NCI-H1417 (cell line): ENCODE results near the gene CERS3.

Source experiments
- DNase-seq, 3 experiments: peaks; one replicate each; lab custom pipeline; 2025; lab: John Stamatoyannopoulos, UW

Gene CERS3

DNA sequence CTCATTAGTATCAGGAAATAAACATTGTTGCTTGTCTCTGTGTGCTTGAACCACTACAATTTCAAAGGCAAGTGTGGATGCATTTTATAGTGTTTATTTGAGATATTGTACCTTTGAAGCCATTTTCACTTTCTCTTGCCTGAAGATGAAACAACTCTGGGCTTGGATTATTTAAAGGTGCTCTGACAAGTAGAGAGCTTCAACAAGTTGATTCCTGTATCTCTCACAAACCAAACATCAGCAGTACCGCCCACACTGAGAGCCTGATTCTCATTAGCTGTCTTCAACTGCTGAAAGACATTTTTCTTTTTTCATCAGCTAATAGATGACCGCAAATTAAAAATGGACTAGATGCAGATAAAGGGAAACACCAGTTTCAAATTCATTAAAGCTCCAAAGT is 806 bp upstream of the CERS3 start:
- no peak for DNase-seq

GRCh38 chr15:100526027-100526481 is 2.7 kb downstream of the CERS3 start:
- no peak for DNase-seq

GRCh38 chr15:100525436-100525835 is 3.3 kb downstream of the CERS3 start:
- DNase-seq, result no peak

DNA sequence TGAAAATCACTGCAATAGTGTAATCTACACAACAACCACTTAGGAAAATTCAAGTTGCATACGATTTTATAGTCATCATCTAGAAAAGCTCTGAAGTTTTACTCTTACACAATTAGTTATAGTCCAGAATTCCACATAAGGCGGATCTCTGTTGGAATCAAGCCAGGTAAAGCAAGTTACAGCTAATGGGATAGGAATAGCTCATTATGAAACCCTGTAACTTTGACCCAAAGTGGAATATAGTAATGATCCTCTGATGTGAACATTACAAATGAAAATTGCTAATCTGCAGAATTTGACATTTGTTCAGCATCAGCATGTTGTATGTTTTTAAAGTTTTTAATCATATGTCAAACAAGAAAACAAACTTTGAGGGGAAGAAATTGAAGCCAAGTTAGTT is 4.4 kb downstream of the CERS3 start:
- no peak for DNase-seq

DNA sequence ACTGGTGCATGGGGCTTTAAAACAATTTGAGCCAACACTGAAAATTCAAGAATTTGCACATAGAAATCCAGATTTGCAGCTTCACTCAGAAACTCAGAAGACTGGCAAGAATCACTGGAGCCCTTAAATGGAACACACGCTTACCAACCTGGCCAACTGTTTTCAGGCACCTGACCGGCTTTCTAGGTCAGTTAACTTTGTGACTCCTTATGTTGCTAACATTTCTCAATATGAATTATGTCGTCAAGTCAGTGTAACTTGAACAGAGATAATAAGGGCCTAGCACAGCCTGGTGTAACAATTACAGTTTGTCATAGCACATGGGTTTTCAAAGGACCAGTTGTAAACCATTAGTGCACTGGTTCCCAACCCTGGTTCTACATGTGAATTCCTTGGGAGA is 6.8 kb downstream of the CERS3 start:
- DNase-seq, result no peak

DNA sequence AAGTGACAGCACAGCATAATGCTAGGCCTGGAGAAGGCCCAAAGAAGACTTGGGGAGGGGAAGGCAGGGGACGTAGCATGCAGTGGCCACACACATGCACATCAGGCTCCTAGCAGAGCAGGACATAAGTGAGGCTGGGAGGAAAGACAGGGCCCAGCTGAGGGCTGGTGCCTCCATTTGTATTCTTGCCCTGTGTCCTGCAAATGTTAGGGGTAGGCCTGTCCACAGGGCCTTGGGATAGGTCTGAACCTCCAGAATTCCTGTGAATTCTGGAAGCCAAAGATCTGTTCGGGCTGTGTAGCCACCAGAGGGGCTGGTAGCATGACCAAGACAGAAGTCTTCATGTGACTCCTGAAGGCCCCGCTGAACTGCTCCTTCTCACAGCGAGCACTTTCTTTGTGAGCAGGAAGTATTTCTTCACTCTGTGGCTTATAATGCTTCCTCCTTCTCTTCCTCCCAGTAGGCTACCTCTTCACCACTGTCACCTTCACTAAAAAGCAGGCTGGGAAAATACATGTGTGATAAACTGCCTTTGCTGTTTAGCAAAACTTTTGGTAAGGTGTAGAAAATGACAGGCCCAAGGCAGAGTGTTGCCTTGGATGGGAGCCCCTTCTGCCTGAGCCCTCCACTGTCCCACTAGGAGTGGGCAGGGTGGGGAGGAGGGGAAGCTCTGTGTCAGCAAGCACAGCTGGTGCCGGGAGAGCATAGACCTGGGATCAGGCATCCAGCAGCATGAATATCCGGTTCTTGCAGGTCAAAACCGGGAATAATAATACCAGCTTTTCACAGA is 8.4 kb downstream of the CERS3 start:
- no peak for DNase-seq

- DNase-seq, result no peak
Measured at GRCh38 chr15:100517846-100518245, 10.9 kb downstream of the CERS3 start.

DNA sequence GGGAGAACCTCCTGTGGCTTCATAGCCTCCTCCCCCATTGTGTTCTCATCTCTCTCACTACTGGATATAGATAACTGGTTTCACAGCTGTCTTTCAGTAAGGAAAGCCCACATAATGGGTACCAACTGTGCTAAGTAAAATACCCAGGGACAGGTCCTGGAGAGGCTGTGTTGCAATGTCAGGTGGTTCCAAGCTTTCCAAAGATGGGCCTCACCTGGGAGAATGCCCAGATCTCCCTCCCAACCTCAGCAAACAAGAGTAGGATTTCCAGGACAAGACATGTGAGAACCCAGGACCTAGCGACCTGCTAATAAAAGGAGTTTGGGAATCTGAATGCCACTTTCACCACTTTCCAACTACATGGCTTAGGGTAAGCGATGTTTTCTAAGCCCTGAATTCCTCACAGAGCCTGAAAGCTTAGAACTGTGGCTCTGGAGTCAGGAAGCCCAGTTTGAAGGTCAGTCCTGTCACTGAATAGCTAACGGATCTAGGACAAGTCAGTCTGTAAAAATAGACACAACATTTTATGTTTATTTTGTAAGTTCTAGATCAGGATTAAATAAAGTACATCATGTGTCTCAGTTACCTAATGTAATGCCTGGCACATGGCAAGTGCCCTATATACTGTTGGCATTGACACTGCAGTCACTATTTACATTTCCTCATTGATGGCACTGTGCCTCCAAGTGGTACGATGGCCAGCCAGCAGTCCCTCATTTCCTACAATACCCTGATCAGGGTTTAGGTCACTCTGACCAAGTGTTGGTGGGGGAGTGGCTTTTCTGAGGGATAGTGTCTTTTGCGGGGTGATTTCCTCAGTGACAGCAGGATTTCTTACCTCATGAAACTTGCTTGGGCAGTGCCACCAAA is 11.9 kb downstream of the CERS3 start:
- no peak for DNase-seq

DNA sequence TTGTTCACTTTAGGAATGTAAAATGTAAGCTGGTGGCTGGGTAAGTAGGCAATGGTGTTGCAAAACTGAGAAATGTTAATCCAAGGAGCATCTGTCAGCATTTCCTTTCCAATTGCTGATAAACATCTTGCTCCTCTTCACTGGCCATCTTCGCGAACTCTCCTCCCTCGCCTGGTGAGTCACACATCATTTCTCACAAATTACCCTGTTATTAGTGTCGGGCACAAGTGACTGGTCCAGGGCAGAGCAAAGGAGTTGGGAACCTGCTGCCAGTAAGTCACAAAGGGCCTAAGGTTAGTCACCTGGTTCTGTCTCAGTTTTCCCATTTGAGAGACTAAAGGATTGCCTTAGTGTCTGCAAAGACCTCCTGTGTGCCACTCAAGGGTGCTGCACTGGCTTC is 13.0 kb downstream of the CERS3 start:
- DNase-seq, result peak in 1 of 3 experiments; percentile 24

- DNase-seq, result no peak
Measured at GRCh38 chr15:100508641-100509300, 20.0 kb downstream of the CERS3 start.

- DNase-seq, result no peak
Measured at GRCh38 chr15:100502651-100503050, 26.1 kb downstream of the CERS3 start.

- DNase-seq, result no peak
Measured at GRCh38 chr15:100501117-100501516, 27.6 kb downstream of the CERS3 start.

GRCh38 chr15:100500226-100500990 is 28.3 kb downstream of the CERS3 start:
- DNase-seq, result no peak

DNA sequence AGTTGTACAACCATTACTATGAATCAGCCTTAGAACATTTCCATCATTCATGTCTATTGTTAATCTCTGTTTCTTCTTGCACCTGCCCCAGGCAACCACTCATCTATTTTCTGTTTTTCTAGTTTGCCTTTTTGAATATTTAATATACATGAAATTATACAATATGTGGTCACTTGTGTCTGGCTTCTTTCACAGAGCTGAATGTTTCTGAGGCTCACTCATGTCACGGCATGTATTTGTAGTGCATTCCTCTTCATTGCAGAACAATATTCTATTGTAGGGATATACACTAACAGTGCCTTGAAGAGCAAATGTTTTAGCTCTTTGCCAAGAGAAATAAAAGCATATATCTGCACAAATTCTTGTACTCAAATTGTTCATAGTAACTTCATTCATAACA is 32.9 kb downstream of the CERS3 start:
- no peak for DNase-seq

- no peak for DNase-seq
Measured at GRCh38 chr15:100493213-100493612, 35.5 kb downstream of the CERS3 start.

DNA sequence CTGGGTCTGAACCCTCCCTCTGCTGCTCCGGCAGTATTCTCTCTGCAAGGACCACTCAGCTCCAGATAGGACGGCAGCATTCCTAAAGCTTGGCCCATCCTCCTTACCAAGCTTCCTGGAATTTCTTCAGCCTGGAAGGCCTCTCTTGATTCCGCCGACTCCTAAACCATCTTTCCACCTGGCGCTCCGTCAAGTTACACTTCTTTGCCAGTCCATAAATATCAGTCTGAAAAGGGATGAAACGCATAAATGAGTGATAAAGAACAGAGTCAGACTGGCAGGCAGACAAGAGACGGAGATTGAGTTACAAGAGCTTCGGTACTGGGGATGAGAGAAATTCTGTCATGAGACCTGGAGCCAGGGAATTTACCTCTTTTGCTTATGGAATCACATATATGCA is 44.3 kb downstream of the CERS3 start:
- DNase-seq, result no peak

- no peak for DNase-seq
Measured at GRCh38 chr15:100483370-100483769, 45.4 kb downstream of the CERS3 start.

GRCh38 chr15:100476805-100477204 is 51.9 kb downstream of the CERS3 start:
- DNase-seq, result no peak

DNA sequence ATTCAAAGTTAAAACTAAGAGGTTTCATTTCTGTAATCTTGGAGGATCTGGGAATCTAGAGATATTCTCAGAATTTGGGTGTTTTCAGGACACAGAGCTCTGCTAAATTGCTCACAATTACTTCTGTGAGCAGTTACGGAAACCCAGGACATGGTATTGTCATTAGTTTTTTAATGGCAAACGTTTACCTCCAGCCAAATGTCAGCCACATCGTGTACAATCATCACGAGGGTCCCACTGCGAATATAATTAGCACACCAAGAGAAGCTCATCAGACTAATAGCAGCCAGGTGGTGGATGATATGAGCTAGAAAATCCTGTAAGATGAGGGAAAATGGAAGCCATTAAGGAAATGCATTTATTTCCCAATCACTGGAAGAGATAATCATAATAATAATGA is 56.0 kb downstream of the CERS3 start:
- DNase-seq, result peak in 1 of 3 experiments; percentile 38

GRCh38 chr15:100471933-100472332 is 56.8 kb downstream of the CERS3 start:
- no peak for DNase-seq

- no peak for DNase-seq
Measured at GRCh38 chr15:100468285-100468684, 60.5 kb downstream of the CERS3 start.

DNA sequence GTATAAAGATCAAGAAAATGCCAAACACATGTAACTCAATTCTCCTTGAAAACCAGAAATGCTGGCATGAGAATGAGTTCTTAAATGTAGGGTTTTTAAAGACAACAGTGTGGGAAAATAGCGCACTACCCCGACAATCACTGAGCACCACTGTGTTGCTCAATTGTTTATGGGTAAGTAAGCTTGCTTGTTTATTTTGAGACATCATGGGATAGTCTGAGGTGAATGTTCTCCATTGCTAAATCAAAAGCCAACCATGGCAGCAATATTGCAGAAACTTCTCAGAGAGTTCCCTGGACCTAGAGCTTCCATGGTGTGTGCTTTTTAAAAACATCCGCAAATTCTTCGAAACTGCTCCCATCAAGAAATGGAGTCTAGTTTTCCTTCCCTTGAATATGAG is 62.7 kb downstream of the CERS3 start:
- no peak for DNase-seq
